Measurements from ENCODE around the gene HMMR.

HMMR gene

GRCh38 chr5:163436515-163436914, 23.9 kb upstream of the HMMR start:
- no peak for TF ChIP-seq CTCF (conservative IDR thresholded peaks at IDR 0.05; ENCODE audit: low read depth, low read length)
- H3K4me3 ChIP-seq (ENCODE audit: low read length), result peak overlapping the region; percentile 94

GRCh38 chr5:163437011-163437308, 23.5 kb upstream of the HMMR start:
- no peak for TF ChIP-seq CTCF (conservative IDR thresholded peaks at IDR 0.05; ENCODE audit: low read depth, low read length)
- H3K4me3 ChIP-seq (ENCODE audit: low read length), result peak overlapping the region; percentile 94
- DNase-seq (ENCODE audit: low read depth), result no peak

More at GRCh38 chr5:163436515-163436914, 23.9 kb upstream of the HMMR start:
- no peak for DNase-seq (ENCODE audit: low read depth)

- peak; percentile 86 for DNase-seq (ENCODE audit: low read depth)
- H3K4me3 ChIP-seq (ENCODE audit: low read length), result peak within 1 kb of the TSS; percentile 94
- no peak for TF ChIP-seq CTCF (conservative IDR thresholded peaks at IDR 0.05; ENCODE audit: low read depth, low read length)
Measured at GRCh38 chr5:163437309-163438182, 22.9 kb upstream of the HMMR start, which contains the start of gene CCNG1. TSS of gene CCNG1 (plus strand) at chr5:163437595. CDS start at chr5:163439257, 1,662 bp downstream.

GRCh38 chr5:163439092-163439425, 21.4 kb upstream of the HMMR start:
- no peak for TF ChIP-seq CTCF (conservative IDR thresholded peaks at IDR 0.05; ENCODE audit: low read depth, low read length)
- peak overlapping the region; percentile 94 for H3K4me3 ChIP-seq (ENCODE audit: low read length)
- DNase-seq (ENCODE audit: low read depth), result no peak

- H3K4me3 ChIP-seq (ENCODE audit: low read length), result no peak overlapping the region
- no peak for TF ChIP-seq CTCF (conservative IDR thresholded peaks at IDR 0.05; ENCODE audit: low read depth, low read length)
- DNase-seq (ENCODE audit: low read depth), result no peak
Measured at GRCh38 chr5:163440954-163441353, 19.5 kb upstream of the HMMR start.

GRCh38 chr5:163444526-163444925, 15.9 kb upstream of the HMMR start:
- H3K4me3 ChIP-seq (ENCODE audit: low read length), result no peak overlapping the region
- TF ChIP-seq CTCF (conservative IDR thresholded peaks at IDR 0.05; ENCODE audit: low read depth, low read length), result no peak
- no peak for DNase-seq (ENCODE audit: low read depth)

GRCh38 chr5:163445345-163445744, 15.1 kb upstream of the HMMR start:
- H3K4me3 ChIP-seq (ENCODE audit: low read length), result no peak overlapping the region
- no peak for TF ChIP-seq CTCF (conservative IDR thresholded peaks at IDR 0.05; ENCODE audit: low read depth, low read length)
- no peak for DNase-seq (ENCODE audit: low read depth)

All from retinal pigment epithelial cell (primary cell).